PC-3 (cell line): ENCODE results near the gene OXT.

ENCODE experiments used
- CTCF ChIP-seq: fragments of 300-600 bp; sonication (generic); conservative IDR thresholded peaks from 2 replicates; pipeline ENCODE4 v1.5.1; 2017; ENCODE audit warnings: antibody characterized with exemption, low read depth, mild to moderate bottlenecking, low read length
- EZH2 ChIP-seq: fragments of 300-600 bp; sonication (generic); IDR thresholded peaks from one replicate; pipeline ENCODE4 v1.6.1; 2017; ENCODE audit warnings: antibody characterized with exemption, mild to moderate bottlenecking, low read length; ENCODE audit not compliant: unreplicated experiment

DNA sequence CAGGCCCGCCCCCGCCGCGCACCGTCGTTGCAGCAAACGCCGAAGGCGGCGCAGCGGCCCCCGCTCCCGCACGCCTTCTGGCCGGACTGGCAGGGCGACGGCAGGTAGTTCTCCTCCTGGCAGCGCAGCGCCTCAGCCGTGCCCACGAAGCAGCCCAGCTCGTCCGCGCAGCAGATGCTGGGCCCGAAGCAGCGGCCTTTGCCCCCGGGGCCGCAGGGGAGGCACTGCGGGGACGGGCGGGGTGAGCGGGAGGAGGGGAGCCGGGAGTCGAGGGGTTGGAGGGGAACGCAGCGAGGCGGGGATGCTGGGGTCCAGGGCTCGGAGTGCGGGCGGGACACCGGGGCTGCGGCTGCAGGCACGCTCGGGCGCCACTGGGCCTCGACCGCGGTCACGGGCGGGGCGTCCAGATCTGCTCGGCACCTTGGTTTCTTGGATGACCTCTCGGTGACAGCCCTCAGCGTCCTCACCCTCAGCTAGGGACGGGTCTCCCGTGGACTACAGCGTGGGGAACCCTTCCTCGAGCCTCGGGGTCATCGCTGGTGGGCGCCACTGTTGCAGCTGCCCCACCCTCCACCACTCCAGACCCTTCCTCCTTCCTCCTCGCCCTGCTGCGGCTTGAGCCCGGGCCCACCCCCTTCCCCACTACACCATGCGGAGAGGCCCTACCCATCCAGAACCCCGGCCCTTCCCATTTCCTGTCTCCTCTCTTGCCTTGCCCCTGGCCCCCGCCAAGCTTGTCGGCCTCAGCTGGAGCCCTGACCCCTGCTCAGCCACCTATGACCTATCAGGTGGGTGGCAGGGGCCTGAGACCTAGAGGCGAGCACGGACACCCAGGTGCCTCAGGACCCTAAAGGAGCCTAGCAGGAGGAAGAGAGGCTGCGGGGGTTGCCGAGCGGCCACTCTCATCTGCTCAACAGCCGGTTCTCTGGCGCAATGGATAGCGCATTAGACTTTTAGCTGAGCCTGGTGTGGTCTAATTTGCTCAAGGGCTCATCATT is 11.8 kb downstream of the OXT start:
- TF ChIP-seq CTCF (no peak), EZH2 (no peak)
